ENCODE results near the gene SNX18.
"Not testable (repeated sequence)": the region's sequence is repeated elsewhere in the genome, so short reads cannot be mapped to it uniquely, and the experiment has no call there.

Gene SNX18

GRCh38 chr5:54517512-54518145, at the start of gene SNX18:
TSS of gene SNX18 (plus strand) at chr5:54517759. CDS start at chr5:54517953, 194 bp downstream.
- DNase-seq (ENCODE audit: low read depth) = peak; percentile 71

- no peak for DNase-seq (ENCODE audit: low read depth)
Observed at GRCh38 chr5:54469622-54470021, 47.9 kb upstream of the SNX18 start.

DNA sequence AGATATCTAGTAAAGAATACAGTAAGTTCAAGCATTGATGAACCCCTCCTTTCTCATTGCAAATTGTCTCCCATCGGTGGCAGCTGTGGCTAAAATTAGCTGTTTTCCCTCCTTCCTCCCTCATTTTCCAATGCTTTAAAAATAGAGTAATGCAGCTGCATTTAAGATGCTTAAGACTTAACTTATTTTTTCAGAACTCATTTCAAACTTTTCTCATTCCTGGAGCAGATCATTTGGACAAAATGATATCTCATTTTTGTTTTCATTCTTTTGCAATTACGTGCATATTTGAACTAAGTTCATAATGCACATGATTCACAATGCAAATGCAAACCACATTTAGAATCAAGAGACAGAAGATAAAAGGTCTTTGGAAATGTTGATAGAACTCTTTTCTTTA, 47.4 kb upstream of the SNX18 start:
- DNase-seq (ENCODE audit: low read depth) = no peak

GRCh38 chr5:54470677-54471076, 46.9 kb upstream of the SNX18 start:
- no peak for DNase-seq (ENCODE audit: low read depth)

DNA sequence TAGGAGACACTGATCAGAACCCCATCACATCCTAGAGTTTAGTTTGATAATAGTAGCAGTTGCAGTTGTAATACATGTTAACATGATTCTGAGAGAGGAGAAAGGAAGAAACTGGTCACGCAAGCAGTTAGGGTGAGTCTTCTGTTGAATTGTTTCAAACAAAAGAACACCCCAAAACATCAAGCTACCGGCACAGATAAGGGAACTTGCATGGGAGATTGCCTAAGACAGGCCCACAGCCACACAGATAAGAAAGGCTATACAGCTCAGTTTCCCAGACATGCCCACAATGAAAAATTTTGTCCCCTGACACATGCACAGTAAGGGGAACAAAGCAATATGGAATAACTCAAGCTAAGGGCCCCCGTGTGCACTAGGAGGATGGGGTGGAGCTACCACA, 46.2 kb upstream of the SNX18 start:
- no peak for DNase-seq (ENCODE audit: low read depth)

DNA sequence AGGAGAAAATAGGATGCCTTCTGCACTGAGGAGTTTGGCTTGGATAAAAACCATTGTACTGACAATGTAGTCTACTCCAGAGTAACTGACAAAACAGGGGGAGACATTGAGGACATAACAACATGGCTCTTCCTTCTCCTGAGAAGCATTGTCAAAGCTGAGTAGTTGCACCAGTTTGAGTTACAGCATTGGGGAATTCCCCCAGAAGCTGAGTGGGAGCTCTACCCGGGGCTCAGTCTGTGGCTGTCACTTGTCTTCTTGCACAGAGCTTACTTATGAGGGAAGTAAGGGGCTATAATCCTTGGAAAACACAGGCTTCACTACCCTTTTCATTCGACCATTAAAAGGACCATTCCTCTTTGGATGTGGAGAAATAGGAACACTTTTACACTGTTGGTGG, 40.9 kb upstream of the SNX18 start:
- DNase-seq (ENCODE audit: low read depth) = no peak

DNA sequence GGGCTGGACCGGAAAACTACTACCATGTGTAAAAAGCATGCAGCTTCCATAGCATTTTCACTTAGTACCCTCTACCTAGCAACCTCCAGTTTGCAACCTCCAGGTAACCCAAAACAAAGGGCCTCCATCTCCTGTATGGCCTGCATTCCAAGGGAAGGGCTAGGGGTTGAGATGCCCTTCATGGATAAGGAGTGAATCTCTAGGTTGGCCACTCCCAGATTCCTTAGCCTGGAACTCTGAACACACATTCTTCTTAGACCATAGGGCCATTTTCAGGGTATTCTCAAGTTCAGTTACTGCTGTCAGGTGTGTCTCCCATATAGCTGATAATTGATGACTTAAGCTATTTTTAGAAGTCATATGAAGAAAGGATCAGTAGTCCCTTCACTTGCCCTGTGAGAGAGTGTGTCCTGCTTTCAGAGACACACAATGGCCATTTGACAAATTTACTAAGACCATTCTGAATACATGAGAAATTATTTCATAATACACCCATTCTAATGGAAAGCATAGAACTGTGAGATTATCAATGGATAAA, 39.5 kb upstream of the SNX18 start:
- DNase-seq (ENCODE audit: low read depth) = no peak

GRCh38 chr5:54480296-54480695, 37.3 kb upstream of the SNX18 start:
- no peak for DNase-seq (ENCODE audit: low read depth)

DNA sequence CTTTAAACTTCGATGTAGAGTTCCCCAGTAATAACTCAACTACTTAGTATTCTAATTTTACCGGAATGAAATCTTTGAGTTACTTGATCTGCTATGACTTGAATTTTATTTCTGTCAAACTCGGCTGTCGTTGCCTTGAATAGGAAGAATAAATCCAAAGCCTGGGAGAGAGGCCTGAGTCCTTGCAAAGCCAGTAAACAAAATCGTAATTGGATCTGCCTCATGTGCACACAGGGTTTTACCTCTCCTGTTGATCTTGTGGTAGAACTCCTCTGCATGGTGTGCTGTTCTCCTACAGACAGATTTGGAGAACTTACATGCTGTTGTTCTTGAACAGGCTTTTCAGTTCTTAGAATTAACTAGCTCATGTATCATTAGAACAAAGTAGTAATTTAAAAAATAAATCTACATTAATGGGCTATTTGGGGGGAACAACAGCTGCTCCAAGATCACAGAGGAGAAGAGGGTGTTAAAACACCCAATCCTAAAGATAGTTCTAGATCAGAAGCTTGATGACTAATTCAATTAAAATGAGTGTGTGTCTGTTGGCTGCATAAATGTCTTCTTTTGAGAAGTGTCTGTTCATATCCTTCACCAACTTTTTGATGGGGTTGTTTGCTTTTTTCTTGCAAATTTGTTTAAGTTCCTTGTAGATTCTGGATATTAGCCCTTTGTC, 33.2 kb upstream of the SNX18 start:
- DNase-seq (ENCODE audit: low read depth) = no peak

DNA sequence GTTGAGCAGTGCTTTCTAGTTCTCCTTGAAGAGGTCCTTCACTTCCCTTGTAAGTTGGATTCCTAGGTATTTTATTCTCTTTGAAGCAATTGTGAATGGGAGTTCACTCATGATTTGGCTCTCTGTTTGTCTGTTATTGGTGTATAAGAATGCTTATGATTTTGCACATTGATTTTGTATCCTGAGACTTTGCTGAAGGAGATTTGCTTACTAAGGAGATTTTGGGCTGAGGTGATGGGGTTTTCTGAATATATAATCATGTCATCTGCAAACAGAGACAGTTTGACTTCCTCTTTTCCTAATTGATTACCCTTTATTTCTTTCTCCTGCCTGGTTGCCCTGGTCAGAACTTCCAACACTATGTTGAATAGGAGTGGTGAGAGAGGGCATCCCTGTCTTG, 31.9 kb upstream of the SNX18 start:
- not testable (repeated sequence) for DNase-seq (ENCODE audit: low read depth)

DNA sequence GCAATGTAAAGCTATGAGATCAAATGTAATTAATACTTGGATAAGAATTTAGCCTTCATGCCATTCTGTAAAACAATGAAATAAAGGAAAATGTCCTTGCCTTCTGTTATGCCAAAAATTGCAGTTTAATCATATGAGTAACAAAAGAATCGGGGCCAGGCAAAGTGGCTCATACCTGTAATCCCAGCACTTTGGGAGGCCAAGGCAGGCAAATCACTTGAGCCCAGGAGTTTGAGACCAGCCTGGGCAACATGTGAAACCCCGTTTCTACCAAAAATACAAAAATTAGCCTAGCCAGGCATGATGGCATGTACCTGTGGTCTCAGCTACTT, 27.9 kb upstream of the SNX18 start:
- DNase-seq (ENCODE audit: low read depth) = not testable (repeated sequence)

DNA sequence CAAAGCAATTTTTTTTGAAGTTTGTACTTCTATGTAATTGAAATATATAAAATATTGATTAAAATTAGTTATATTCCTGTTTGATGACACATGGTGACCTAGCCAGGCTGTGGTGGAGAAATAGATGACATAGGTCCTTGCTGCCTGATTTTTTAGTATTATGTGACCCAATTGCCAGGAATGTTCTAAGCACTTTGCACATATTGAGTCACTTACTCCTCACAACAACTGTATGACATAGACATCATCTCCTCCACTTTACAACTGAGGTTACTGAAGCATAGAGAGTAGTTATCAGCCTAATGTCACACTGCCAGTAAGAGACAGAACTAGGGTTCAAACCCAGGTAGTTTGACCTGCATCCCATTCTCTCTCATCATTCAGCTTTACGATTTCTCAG, 26.2 kb upstream of the SNX18 start:
- DNase-seq (ENCODE audit: low read depth) = no peak

- DNase-seq (ENCODE audit: low read depth) = no peak
Observed at GRCh38 chr5:54492178-54492577, 25.4 kb upstream of the SNX18 start.

DNA sequence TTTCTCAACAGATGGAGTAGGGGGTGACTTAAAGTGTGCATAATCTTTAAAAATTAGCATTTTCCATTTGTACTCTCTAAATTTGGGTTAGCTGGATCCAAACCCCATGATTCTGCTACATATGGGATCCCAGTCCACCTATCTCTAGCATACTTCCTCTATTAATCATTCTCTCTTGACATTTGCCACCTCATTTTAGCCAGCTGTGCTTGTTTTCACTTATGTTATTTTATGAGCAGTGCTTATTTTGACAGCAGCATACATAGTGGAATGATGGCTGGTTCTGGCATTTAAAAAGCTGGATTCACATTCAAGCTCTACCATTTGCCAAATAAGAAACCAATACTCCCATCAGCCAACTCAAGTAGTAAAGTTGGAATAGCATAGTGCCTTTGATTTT, 22.5 kb upstream of the SNX18 start:
- no peak for DNase-seq (ENCODE audit: low read depth)

- DNase-seq (ENCODE audit: low read depth) = no peak
Observed at GRCh38 chr5:54514291-54514690, 3.3 kb upstream of the SNX18 start.

GRCh38 chr5:54514841-54515432, 2.6 kb upstream of the SNX18 start:
- no peak for DNase-seq (ENCODE audit: low read depth)

- no peak for DNase-seq (ENCODE audit: low read depth)
Observed at GRCh38 chr5:54515634-54516033, 1.9 kb upstream of the SNX18 start.

DNA sequence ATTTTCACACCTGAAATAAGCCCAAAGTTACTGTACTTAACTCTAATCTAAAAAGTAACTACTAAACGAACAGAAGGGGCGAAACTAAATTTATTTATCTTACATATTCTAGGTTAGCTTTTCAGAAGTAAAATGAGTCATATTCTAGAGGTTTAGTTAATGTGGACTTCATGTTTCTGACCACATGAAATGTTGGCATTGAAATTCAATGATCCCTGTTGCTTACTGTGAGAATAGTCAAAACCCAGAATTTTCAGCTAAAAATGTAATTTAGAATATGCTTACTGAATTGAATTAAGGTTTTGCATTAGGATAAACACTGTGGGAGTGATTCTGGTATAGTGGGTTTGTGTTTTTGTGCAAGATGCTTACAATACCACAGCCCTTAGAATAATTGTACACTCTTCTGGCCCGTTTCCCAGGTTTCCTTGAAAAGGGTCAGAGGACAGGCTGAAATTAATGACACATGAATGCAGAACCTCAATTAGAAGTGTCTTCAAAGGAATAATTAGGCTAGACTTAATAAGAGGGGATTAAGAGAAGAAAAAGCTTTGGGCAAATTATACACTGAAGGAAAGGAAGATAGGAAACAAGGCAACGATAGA, 1.4 kb upstream of the SNX18 start:
- DNase-seq (ENCODE audit: low read depth) = no peak

- DNase-seq (ENCODE audit: low read depth) = no peak
Observed at GRCh38 chr5:54517174-54517511, 416 bp upstream of the SNX18 start.

DNA sequence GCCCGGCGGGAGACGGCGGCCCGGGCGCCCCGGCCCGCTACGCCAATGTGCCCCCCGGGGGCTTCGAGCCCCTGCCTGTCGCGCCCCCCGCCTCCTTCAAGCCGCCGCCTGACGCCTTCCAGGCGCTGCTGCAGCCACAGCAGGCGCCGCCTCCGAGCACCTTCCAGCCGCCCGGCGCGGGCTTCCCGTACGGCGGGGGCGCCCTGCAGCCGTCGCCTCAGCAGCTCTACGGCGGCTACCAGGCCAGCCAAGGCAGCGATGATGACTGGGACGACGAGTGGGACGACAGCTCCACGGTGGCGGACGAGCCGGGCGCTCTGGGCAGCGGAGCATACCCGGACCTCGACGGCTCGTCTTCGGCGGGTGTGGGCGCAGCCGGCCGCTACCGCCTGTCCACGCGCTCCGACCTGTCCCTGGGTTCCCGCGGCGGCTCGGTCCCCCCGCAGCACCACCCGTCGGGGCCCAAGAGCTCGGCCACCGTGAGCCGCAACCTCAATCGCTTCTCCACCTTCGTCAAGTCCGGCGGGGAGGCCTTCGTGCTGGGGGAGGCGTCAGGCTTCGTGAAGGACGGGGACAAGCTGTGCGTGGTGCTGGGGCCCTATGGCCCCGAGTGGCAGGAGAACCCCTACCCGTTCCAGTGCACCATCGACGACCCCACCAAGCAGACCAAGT, 723 bp downstream of the SNX18 start:
- DNase-seq (ENCODE audit: low read depth) = peak; percentile 13

DNA sequence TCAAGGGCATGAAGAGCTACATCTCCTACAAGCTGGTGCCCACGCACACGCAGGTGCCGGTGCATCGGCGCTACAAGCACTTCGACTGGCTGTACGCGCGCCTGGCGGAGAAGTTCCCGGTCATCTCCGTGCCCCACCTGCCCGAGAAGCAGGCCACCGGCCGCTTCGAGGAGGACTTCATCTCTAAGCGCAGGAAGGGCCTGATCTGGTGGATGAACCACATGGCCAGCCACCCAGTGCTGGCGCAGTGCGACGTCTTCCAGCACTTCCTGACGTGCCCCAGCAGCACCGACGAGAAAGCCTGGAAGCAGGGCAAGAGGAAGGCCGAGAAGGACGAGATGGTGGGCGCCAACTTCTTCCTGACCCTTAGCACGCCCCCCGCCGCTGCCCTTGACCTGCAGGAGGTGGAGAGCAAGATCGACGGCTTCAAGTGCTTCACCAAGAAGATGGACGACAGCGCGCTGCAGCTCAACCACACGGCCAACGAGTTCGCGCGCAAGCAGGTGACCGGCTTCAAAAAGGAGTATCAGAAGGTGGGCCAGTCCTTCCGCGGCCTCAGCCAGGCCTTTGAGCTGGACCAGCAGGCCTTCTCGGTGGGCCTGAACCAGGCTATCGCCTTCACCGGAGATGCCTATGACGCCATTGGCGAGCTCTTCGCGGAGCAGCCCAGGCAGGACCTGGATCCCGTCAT, 1.4 kb downstream of the SNX18 start:
- no peak for DNase-seq (ENCODE audit: low read depth)

DNA sequence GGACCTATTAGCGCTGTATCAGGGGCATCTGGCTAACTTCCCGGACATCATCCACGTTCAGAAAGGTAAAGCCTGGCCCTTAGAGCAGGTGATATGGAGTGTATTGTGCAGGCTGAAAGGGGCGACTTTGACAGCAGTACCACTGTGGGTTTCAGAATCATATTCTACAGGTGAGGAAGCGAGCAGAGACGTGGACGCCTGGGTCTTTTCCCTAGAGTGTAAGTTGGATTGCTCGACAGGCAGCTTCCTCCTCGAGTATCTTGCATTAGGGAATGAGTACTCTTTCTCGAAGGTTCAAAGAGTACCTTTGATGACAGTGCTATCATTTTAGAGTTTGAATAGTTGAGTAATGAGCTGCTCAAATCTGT, 1.9 kb downstream of the SNX18 start:
- no peak for DNase-seq (ENCODE audit: low read depth)

Data from stimulated activated CD8-positive, alpha-beta memory T cell treated with anti-CD3 and anti-CD28 coated beads, Interleukin-15, amount 100 ng/mL, for 24 hours (primary cell).